Vagina (tissue), 2 donors: ENCODE data around the gene HIGD2B.

Experiments
- POLR2AphosphoS5 ChIP-seq, 2 donors: sonication (generic); formaldehyde crosslinking; IDR thresholded peaks; one replicate each; pipeline ENCODE4 v1.9.0; 2017; ENCODE audit warnings: antibody characterized with exemption in 2 of 2, mild to moderate bottlenecking in 2 of 2, low read depth in 1 of 2; ENCODE audit not compliant: insufficient read depth in 1 of 2
- TF ChIP-seq, protein P1 (sequence below), 3 experiments: fragments of 450-650 bp in 2 of 3; fragments of 200-600 bp in 1 of 3; sonication (generic) in 1 of 3; IDR thresholded peaks; one replicate each; pipeline ENCODE4 v1.5.1; 2017 to 2019; ENCODE audit warnings: antibody characterized with exemption in 3 of 3, mild to moderate bottlenecking in 2 of 3, moderate library complexity in 2 of 3

- no peak for TF ChIP-seq POLR2AphosphoS5 (IDR thresholded peaks at IDR 0.05; ENCODE audit: insufficient read depth in 1 of 2, low read depth in 1 of 2)
- TF ChIP-seq, protein P1, sequence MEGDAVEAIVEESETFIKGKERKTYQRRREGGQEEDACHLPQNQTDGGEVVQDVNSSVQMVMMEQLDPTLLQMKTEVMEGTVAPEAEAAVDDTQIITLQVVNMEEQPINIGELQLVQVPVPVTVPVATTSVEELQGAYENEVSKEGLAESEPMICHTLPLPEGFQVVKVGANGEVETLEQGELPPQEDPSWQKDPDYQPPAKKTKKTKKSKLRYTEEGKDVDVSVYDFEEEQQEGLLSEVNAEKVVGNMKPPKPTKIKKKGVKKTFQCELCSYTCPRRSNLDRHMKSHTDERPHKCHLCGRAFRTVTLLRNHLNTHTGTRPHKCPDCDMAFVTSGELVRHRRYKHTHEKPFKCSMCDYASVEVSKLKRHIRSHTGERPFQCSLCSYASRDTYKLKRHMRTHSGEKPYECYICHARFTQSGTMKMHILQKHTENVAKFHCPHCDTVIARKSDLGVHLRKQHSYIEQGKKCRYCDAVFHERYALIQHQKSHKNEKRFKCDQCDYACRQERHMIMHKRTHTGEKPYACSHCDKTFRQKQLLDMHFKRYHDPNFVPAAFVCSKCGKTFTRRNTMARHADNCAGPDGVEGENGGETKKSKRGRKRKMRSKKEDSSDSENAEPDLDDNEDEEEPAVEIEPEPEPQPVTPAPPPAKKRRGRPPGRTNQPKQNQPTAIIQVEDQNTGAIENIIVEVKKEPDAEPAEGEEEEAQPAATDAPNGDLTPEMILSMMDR (IDR thresholded peaks at IDR 0.05): no peak
Measured at GRCh38 chr15:72685301-72685924, 569 bp downstream of the HIGD2B start.
